Measurements from ENCODE around the gene CABLES1.

GRCh38 chr18:23101861-23102432 is 33.3 kb upstream of the CABLES1 start:
- TF ChIP-seq CTCF (conservative IDR thresholded peaks at IDR 0.05; ENCODE audit: low read depth, low read length) (no peak), USF2 (IDR thresholded peaks at IDR 0.05; ENCODE audit: low read depth, low read length) (no peak), POLR2A (IDR thresholded peaks at IDR 0.05; ENCODE audit: low read depth, low read length) (no peak), CHD1 (IDR thresholded peaks at IDR 0.05; ENCODE audit: low read depth, low read length) (no peak), FOS (IDR thresholded peaks at IDR 0.05; ENCODE audit: low read depth, low read length) (no peak), CEBPB (IDR thresholded peaks at IDR 0.05; ENCODE audit: low read depth, low read length) (no peak)
